Skeletal muscle tissue (tissue), 4 donors: Measurements from ENCODE around the gene CARD8. TPM values are rescaled to one million over a fixed set of nuclear protein-coding genes. Genes with fewer than 3 reads are reported as not detected.
A peak's percentile ranks its signal among the peaks of the same experiment; 100 is the strongest.

Source experiments
- H3K27ac ChIP-seq: one replicate; pipeline ENCODE4 v1.7.0; 2013; ENCODE audit warnings: mild to moderate bottlenecking, low read depth, low read length, inconsistent platforms
- H3K27me3 ChIP-seq, 3 donors: one replicate each; pipeline ENCODE4 v1.7.0; 2013; ENCODE audit warnings: low read length in 3 of 3; ENCODE audit not compliant: control insufficient read depth in 3 of 3, insufficient read depth in 3 of 3
- H3K36me3 ChIP-seq, 3 donors: one replicate each; pipeline ENCODE4 v1.7.0; 2013; ENCODE audit warnings: low read length in 3 of 3; ENCODE audit not compliant: control insufficient read depth in 3 of 3, insufficient read depth in 3 of 3
- H3K4me1 ChIP-seq, 3 donors: one replicate each; pipeline ENCODE4 v1.7.0; 2013; ENCODE audit warnings: low read length in 3 of 3, mild to moderate bottlenecking in 3 of 3; ENCODE audit not compliant: control insufficient read depth in 3 of 3, insufficient read depth in 3 of 3
- H3K4me3 ChIP-seq, 3 donors: one replicate each; pipeline ENCODE4 v1.7.0; 2013; ENCODE audit warnings: low read length in 3 of 3
- H3K9ac ChIP-seq, 3 donors: one replicate each; pipeline ENCODE4 v1.7.0; 2013; ENCODE audit warnings: low read length in 3 of 3, mild to moderate bottlenecking in 3 of 3, moderate library complexity in 2 of 3, low read depth in 1 of 3
- H3K9me3 ChIP-seq, 3 donors: one replicate each; pipeline ENCODE4 v1.7.0; 2013; ENCODE audit warnings: low read length in 3 of 3; ENCODE audit not compliant: control insufficient read depth in 3 of 3
- total RNA-seq: library from RNA; depleted of rRNA; stranded (reverse); fragments of >200 nt; gene quantifications from one replicate; pipeline ENCODE4 v1.2.3, GENCODE V29; 2014
- donor health status: Osteomylitis.

Gene CARD8
- 26.6 TPM for total RNA-seq

- Histone ChIP-seq H3K27me3 (no peaks in the 10 kb centered on the region), H3K4me3 (peak within 1 kb of the TSS; percentile 93 to 99 (median 94)), H3K36me3 (no peaks in the 10 kb centered on the region), H3K4me1 (peaks cover 0 to 12% (median 10%) of the 10 kb centered on the region in 3 donors), H3K9me3 (no peaks in the 10 kb centered on the region), H3K9ac (peak within 1 kb of the TSS; percentile 95 to 99 (median 97)), H3K27ac (peak within 1 kb of the TSS; percentile 96)
These were observed at the start of gene CARD8 for GRCh38 chr19:48255376-48256303. TSS of gene CARD8 (minus strand) at chr19:48255912. CDS start at chr19:48241020, 14,892 bp downstream.

GRCh38 chr19:48303866-48304265 is 48.2 kb upstream of the CARD8 start:
- H3K27me3 ChIP-seq, result no peaks in the 10 kb centered on the region
- no peak overlapping the region for H3K27ac ChIP-seq
- H3K9ac ChIP-seq, result no peak overlapping the region
- H3K36me3 ChIP-seq, result no peaks in the 10 kb centered on the region
- H3K4me1 ChIP-seq, result peaks cover 0 to 1% (median 0%) of the 10 kb centered on the region in 3 donors
- no peak overlapping the region for H3K4me3 ChIP-seq
- H3K9me3 ChIP-seq, result no peaks in the 10 kb centered on the region

- H3K36me3 ChIP-seq, result no peaks in the 10 kb centered on the region
- H3K27ac ChIP-seq, result no peak overlapping the region
- H3K27me3 ChIP-seq, result no peaks in the 10 kb centered on the region
- H3K4me1 ChIP-seq, result no peaks in the 10 kb centered on the region
- H3K9me3 ChIP-seq, result no peaks in the 10 kb centered on the region
- H3K4me3 ChIP-seq, result no peak overlapping the region
- H3K9ac ChIP-seq, result no peak overlapping the region
These were observed 47.7 kb upstream of the CARD8 start for GRCh38 chr19:48303367-48303766.

GRCh38 chr19:48302600-48302959 is 46.9 kb upstream of the CARD8 start:
- no peaks in the 10 kb centered on the region for H3K4me1 ChIP-seq

GRCh38 chr19:48301886-48302599 is 46.3 kb upstream of the CARD8 start:
- H3K36me3 ChIP-seq, result no peaks in the 10 kb centered on the region
- peaks cover 0 to 2% (median 0%) of the 10 kb centered on the region in 3 donors for H3K27me3 ChIP-seq
- no peak overlapping the region for H3K27ac ChIP-seq
- no peak overlapping the region for H3K9ac ChIP-seq
- no peak overlapping the region for H3K4me3 ChIP-seq
- no peaks in the 10 kb centered on the region for H3K9me3 ChIP-seq
- H3K4me1 ChIP-seq, result no peaks in the 10 kb centered on the region

More at GRCh38 chr19:48302600-48302959, 46.9 kb upstream of the CARD8 start:
- no peak overlapping the region for H3K4me3 ChIP-seq
- no peak overlapping the region for H3K9ac ChIP-seq
- no peaks in the 10 kb centered on the region for H3K9me3 ChIP-seq
- H3K27me3 ChIP-seq, result no peaks in the 10 kb centered on the region
- H3K27ac ChIP-seq, result no peak overlapping the region
- H3K36me3 ChIP-seq, result no peaks in the 10 kb centered on the region

- no peaks in the 10 kb centered on the region for H3K36me3 ChIP-seq
- no peak overlapping the region for H3K9ac ChIP-seq
- H3K27me3 ChIP-seq, result peaks cover 0 to 4% (median 3%) of the 10 kb centered on the region in 3 donors
- no peaks in the 10 kb centered on the region for H3K9me3 ChIP-seq
- H3K27ac ChIP-seq, result no peak overlapping the region
- no peaks in the 10 kb centered on the region for H3K4me1 ChIP-seq
- H3K4me3 ChIP-seq, result no peak overlapping the region
These were observed 42.3 kb upstream of the CARD8 start for GRCh38 chr19:48297975-48298374.

GRCh38 chr19:48296963-48297734 is 41.4 kb upstream of the CARD8 start:
- H3K27me3 ChIP-seq, result peaks cover 0 to 4% (median 3%) of the 10 kb centered on the region in 3 donors
- H3K4me1 ChIP-seq, result no peaks in the 10 kb centered on the region
- H3K9me3 ChIP-seq, result no peaks in the 10 kb centered on the region
- no peaks in the 10 kb centered on the region for H3K36me3 ChIP-seq
- no peak overlapping the region for H3K4me3 ChIP-seq
- H3K9ac ChIP-seq, result no peak overlapping the region
- no peak overlapping the region for H3K27ac ChIP-seq

- no peak overlapping the region for H3K9ac ChIP-seq
- no peak overlapping the region for H3K27ac ChIP-seq
- H3K36me3 ChIP-seq, result no peaks in the 10 kb centered on the region
- H3K27me3 ChIP-seq, result peaks cover 5 to 9% (median 7%) of the 10 kb centered on the region in 3 donors
- peaks cover 5 to 8% (median 7%) of the 10 kb centered on the region in 3 donors for H3K4me1 ChIP-seq
- no peaks in the 10 kb centered on the region for H3K9me3 ChIP-seq
- no peak overlapping the region for H3K4me3 ChIP-seq
These were observed 39.7 kb upstream of the CARD8 start for GRCh38 chr19:48295458-48295857.

GRCh38 chr19:48292798-48293197 is 37.1 kb upstream of the CARD8 start:
- H3K9me3 ChIP-seq, result no peaks in the 10 kb centered on the region
- peaks cover 5 to 9% (median 8%) of the 10 kb centered on the region in 3 donors for H3K4me1 ChIP-seq
- no peak overlapping the region for H3K27ac ChIP-seq
- H3K9ac ChIP-seq, result no peak overlapping the region
- H3K36me3 ChIP-seq, result no peaks in the 10 kb centered on the region
- H3K27me3 ChIP-seq, result peaks cover 5 to 13% (median 7%) of the 10 kb centered on the region in 3 donors
- no peak overlapping the region for H3K4me3 ChIP-seq
